Common myeloid progenitor, CD34-positive (primary cell): ENCODE data around the gene GAB4.

ENCODE experiments used
- CTCF ChIA-PET: fragments of 350-600 bp; sonication (Branson Sonifier 250); formaldehyde crosslinking; loops from one replicate; lab custom pipeline; 2021; ENCODE audit warnings: antibody characterized with exemption; lab: Charles Lee
- POLR2A ChIA-PET: fragments of 350-600 bp; sonication (Branson Sonifier 250); formaldehyde crosslinking; loops from one replicate; lab custom pipeline; 2021; ENCODE audit warnings: antibody characterized with exemption; lab: Charles Lee
- DNase-seq, 3 donors: peaks; one replicate each; pipeline versions ENCODE4 v3.0.0 to v3.0.0-alpha.2; 2013
- H3K27ac ChIP-seq, 2 experiments: 1 replicate in 1 of 2; 2 replicates in 1 of 2; pipeline ENCODE4 v1.7.0; 2013; ENCODE audit warnings: inconsistent platforms in 2 of 2, low read length in 2 of 2, mild to moderate bottlenecking in 2 of 2, low read depth in 1 of 2, moderate library complexity in 1 of 2; ENCODE audit not compliant: severe bottlenecking in 2 of 2, insufficient read depth in 1 of 2, poor library complexity in 1 of 2
- H3K27me3 ChIP-seq, 5 experiments: replicated peaks in 2 of 5; 1 replicate in 3 of 5; 2 replicates in 2 of 5; pipeline versions ENCODE4 v1.6.1 to v1.7.0; 2013; ENCODE audit warnings: low read length in 4 of 5, mild to moderate bottlenecking in 2 of 5, moderate library complexity in 2 of 5, inconsistent platforms in 1 of 5; ENCODE audit not compliant: insufficient read depth in 5 of 5, control insufficient read depth in 4 of 5
- H3K36me3 ChIP-seq, 4 experiments: 1 replicate in 2 of 4; 2 replicates in 2 of 4; pipeline versions ENCODE4 v1.6.1 to v1.7.0; 2013; ENCODE audit warnings: low read length in 3 of 4, control low read depth in 1 of 4, mild to moderate bottlenecking in 1 of 4; ENCODE audit not compliant: control insufficient read depth in 4 of 4, insufficient read depth in 4 of 4
- H3K4me1 ChIP-seq, 4 experiments: 1 replicate in 3 of 4; 2 replicates in 1 of 4; pipeline versions ENCODE4 v1.6.1 to v1.7.1; 2013; ENCODE audit warnings: low read length in 3 of 4, mild to moderate bottlenecking in 3 of 4, control low read depth in 1 of 4, inconsistent platforms in 1 of 4, moderate library complexity in 1 of 4; ENCODE audit not compliant: control insufficient read depth in 4 of 4, insufficient read depth in 4 of 4; ENCODE audit errors: control extremely low read depth in 1 of 4
- H3K4me3 ChIP-seq, 7 experiments: 1 replicate in 4 of 7; 2 replicates in 3 of 7; pipeline versions ENCODE4 v1.5.1 to v1.7.0; 2013; ENCODE audit warnings: mild to moderate bottlenecking in 7 of 7, low read length in 6 of 7, moderate library complexity in 6 of 7, inconsistent platforms in 2 of 7, low read depth in 2 of 7, control low read depth in 1 of 7; ENCODE audit not compliant: insufficient read depth in 4 of 7, control insufficient read depth in 1 of 7; ENCODE audit errors: extremely low read depth in 1 of 7
- H3K9me3 ChIP-seq, 5 experiments: 1 replicate in 4 of 5; 2 replicates in 1 of 5; pipeline versions ENCODE4 v1.6.1 to v1.7.1; 2013; ENCODE audit warnings: low read length in 4 of 5, mild to moderate bottlenecking in 2 of 5, inconsistent platforms in 1 of 5, low read depth in 1 of 5, moderate library complexity in 1 of 5; ENCODE audit not compliant: control insufficient read depth in 4 of 5, insufficient read depth in 2 of 5; ENCODE audit errors: control extremely low read depth in 1 of 5
- WGBS: methylation state at CpG from one replicate; pipeline ENCODE4 v1.1.5; 2013; ENCODE audit not compliant: insufficient coverage; 5-methylcytosine and 5-hydroxymethylcytosine counted together

GAB4 gene

DNA sequence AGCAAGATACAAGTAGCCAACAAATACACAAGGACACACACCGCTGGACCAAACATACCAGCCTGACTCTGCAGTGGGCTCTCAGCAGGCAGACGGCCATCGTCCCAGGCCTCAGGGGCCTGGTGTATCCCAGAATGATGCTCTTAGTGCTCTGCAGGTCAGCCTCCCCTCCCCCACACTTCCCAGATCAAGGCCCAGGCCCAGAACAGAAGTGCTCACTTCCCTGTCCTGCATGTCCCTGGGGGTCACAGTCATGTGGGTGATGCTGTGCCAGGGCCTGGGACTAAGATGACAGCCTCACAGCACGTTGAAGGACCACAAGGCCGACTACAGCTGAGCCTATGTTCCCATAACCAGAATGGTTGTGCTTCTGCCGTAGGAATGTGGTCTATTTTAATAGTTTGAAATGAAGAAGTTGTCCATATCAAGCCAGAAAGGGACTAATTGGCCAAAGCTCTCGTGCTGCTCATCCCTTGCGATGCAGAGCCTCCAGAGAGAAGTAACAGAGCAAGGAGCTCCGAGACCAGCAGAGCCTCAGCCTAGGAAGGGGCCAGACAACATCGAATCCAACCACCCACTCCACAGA is 48.6 kb downstream of the GAB4 start:
- Histone ChIP-seq H3K4me3 (no peak overlapping the region), H3K36me3 (no peaks in the 10 kb centered on the region), H3K27ac (no peak overlapping the region), H3K9me3 (no peaks in the 10 kb centered on the region), H3K27me3 (no peaks in the 10 kb centered on the region), H3K4me1 (peaks cover 0 to 11% (median 6%) of the 10 kb centered on the region in 4 experiments)
- ChIA-PET POLR2A (no interaction called here), CTCF (no interaction called here)
- WGBS: 97% methylated on average over 8 of the region's 10 CpGs
- DNase-seq: no peak

DNA sequence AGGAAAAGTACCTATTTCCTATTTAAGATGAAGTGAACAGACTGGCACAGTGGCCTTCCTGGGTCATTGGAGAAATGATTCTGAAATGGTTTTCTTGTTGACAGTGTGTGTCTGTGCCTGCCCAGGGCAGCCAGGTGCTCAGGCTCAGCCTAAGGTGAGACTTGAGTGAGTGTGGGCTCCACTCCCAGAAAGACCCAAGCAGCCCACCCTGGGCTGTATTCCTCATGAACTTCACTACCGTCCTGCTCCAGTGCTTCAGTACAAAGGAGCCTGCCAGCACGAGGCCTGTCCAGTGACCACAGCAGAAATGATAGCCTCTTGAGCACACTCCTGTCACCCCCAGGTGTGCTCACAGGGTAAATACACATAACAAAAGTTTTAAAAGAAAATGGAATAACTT is 49.5 kb downstream of the GAB4 start:
- DNase-seq: no peak
- Histone ChIP-seq H3K27me3 (no peaks in the 10 kb centered on the region), H3K4me1 (peaks cover 0 to 11% (median 6%) of the 10 kb centered on the region in 4 experiments), H3K9me3 (no peaks in the 10 kb centered on the region), H3K36me3 (no peaks in the 10 kb centered on the region), H3K27ac (no peak overlapping the region), H3K4me3 (no peak overlapping the region)
- ChIA-PET POLR2A (no interaction called here), CTCF (no interaction called here)
- WGBS: 94% methylated on average over 2 of the region's 2 CpGs

- no peak overlapping the region for H3K27ac ChIP-seq
- no peak for DNase-seq
- 97% methylated on average over 6 of the region's 7 CpGs for WGBS
- no peak overlapping the region for H3K4me3 ChIP-seq
- ChIA-PET CTCF (interaction anchor here (0.8 kb wide), 1 partner anchor 9 kb away, joined by 3 read pairs; no protein-coding TSS in a partner anchor), POLR2A (no interaction called here)
- H3K27me3 ChIP-seq: no peaks in the 10 kb centered on the region
- H3K36me3 ChIP-seq: no peaks in the 10 kb centered on the region
- H3K4me1 ChIP-seq: peaks cover 0 to 11% (median 6%) of the 10 kb centered on the region in 4 experiments
- H3K9me3 ChIP-seq: no peaks in the 10 kb centered on the region
Observed at GRCh38 chr22:16957781-16958180, 50.2 kb downstream of the GAB4 start.

DNA sequence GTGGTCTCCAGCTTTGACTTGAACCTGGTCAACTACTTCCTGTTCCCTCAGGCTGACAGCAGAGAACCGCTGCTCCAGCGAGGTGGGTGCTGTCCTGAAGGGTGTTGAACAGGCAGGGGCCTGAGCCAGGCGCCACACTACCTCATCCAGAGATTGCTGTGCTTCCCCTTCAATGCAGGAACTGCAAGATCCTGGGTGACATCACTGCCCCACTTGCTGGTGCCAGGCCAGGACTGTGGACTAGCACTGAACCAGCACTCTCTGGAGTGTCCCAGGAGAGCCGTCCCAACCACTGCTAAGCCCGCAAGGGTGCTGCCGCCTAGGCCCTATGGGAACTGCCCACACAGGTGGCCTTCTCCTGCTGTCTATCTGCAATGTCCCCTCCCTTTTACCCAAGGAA is 51.7 kb downstream of the GAB4 start:
- Histone ChIP-seq H3K27ac (no peak overlapping the region), H3K27me3 (no peaks in the 10 kb centered on the region), H3K4me1 (peaks cover 0 to 11% (median 6%) of the 10 kb centered on the region in 4 experiments), H3K36me3 (no peaks in the 10 kb centered on the region), H3K9me3 (no peaks in the 10 kb centered on the region), H3K4me3 (no peak overlapping the region)
- ChIA-PET CTCF (no interaction called here), POLR2A (no interaction called here)
- peak in 1 of 3 donors; percentile 6 for DNase-seq
- WGBS: 67% methylated on average over 6 of the region's 6 CpGs

DNA sequence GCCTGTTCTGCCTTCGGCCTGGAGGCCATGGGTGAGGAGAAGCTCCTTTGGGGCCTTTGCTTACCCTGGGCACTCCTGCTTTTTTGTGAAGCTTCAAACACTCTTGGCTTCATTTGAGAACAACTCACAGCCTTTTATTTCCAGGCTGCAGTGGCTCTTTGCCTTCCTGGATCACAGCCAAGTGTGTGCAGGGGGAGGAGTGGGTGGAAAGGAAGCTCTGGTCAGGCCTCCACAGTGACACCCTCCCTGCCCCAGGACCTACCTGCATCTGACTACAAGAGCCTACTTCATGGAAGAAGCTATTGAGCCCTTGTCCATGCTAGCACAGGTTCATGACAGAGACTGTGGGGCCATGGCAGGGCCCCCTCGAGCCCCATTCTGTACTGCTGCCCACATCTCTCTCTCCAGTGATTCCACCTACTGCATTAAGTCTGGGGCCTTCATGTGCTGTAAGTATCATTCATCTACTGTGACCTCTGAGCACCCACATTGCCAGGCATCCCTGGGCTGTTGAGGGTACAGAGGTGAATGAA is 52.3 kb downstream of the GAB4 start:
- POLR2A ChIA-PET: no interaction called here
- Histone ChIP-seq H3K27me3 (no peaks in the 10 kb centered on the region), H3K4me3 (no peak overlapping the region), H3K36me3 (no peaks in the 10 kb centered on the region), H3K27ac (no peak overlapping the region), H3K4me1 (peaks cover 0 to 11% (median 6%) of the 10 kb centered on the region in 4 experiments), H3K9me3 (no peaks in the 10 kb centered on the region)
- peak; percentile 2 to 56 (median 47) for DNase-seq
- CTCF ChIA-PET: no interaction called here
- WGBS: 79% methylated on average over 2 of the region's 2 CpGs

GRCh38 chr22:16955081-16955480 is 52.9 kb downstream of the GAB4 start:
- DNase-seq: no peak
- ChIA-PET POLR2A (no interaction called here), CTCF (interaction anchor here (0.9 to 1.4 kb wide), 2 partner anchors 9 to 36 kb away, joined by 4 read pairs; no protein-coding TSS in a partner anchor)
- WGBS: 96% methylated on average over 4 of the region's 5 CpGs
- no peak overlapping the region for H3K27ac ChIP-seq
- H3K36me3 ChIP-seq: no peaks in the 10 kb centered on the region
- no peaks in the 10 kb centered on the region for H3K9me3 ChIP-seq
- peaks cover 0 to 11% (median 6%) of the 10 kb centered on the region in 4 experiments for H3K4me1 ChIP-seq
- no peaks in the 10 kb centered on the region for H3K27me3 ChIP-seq
- H3K4me3 ChIP-seq: no peak overlapping the region

- Histone ChIP-seq H3K4me1 (peaks cover 0 to 11% (median 6%) of the 10 kb centered on the region in 4 experiments), H3K27me3 (no peaks in the 10 kb centered on the region), H3K27ac (no peak overlapping the region), H3K36me3 (no peaks in the 10 kb centered on the region), H3K9me3 (no peaks in the 10 kb centered on the region), H3K4me3 (no peak overlapping the region)
- DNase-seq: no peak
- CTCF ChIA-PET: interaction anchor here (1.4 kb wide), 1 partner anchor 10 kb away, joined by 4 read pairs; no protein-coding TSS in a partner anchor
- WGBS: 92% methylated on average over 5 of the region's 5 CpGs
- POLR2A ChIA-PET: interaction anchor here (0.6 kb wide), 1 partner anchor 207 kb away, joined by 3 read pairs; no protein-coding TSS in a partner anchor
Observed at GRCh38 chr22:16954060-16954403, 54.0 kb downstream of the GAB4 start.
